Testis (tissue), 3 donors: ENCODE measurements around the gene SNX21. TPM values are rescaled to one million over a fixed set of nuclear protein-coding genes. Genes with fewer than 3 reads are reported as not detected.
A peak's percentile ranks its signal among the peaks of the same experiment; 100 is the strongest.

Experiments used
- DNase-seq: peaks from one replicate; pipeline ENCODE4 v3.0.0-alpha.2; 2019
- H3K27ac ChIP-seq, 2 donors: fragments of 200-600 bp; sonication (generic); one replicate each; pipeline ENCODE4 v1.5.1; 2019
- H3K27me3 ChIP-seq: fragments of 200-600 bp; sonication (generic); one replicate; pipeline ENCODE4 v1.5.1; 2019
- H3K36me3 ChIP-seq: fragments of 200-600 bp; sonication (generic); one replicate; pipeline ENCODE4 v1.5.1; 2017; ENCODE audit warnings: low read depth; ENCODE audit errors: missing control alignments
- H3K4me1 ChIP-seq: fragments of 200-600 bp; sonication (generic); one replicate; pipeline ENCODE4 v1.5.1; 2019
- H3K4me3 ChIP-seq, 2 donors: fragments of 200-600 bp; sonication (generic); one replicate each; pipeline ENCODE4 v1.5.1; 2017 to 2019
- H3K9me3 ChIP-seq: fragments of 200-600 bp; sonication (generic); one replicate; pipeline ENCODE4 v1.5.1; 2017
- POLR2A ChIP-seq: fragments of 450-650 bp; IDR thresholded peaks from one replicate; pipeline ENCODE4 v1.6.1; 2017; ENCODE audit warnings: antibody characterized with exemption, mild to moderate bottlenecking, moderate library complexity
- WGBS, 2 donors: methylation state at CpG; one replicate each; pipeline ENCODE4 v1.1.5; 2018; 5-methylcytosine and 5-hydroxymethylcytosine counted together
- intact Hi-C: fragments of 100-400 bp; cut with DNase I; formaldehyde crosslinking; loops from one replicate; pipeline ENCODE4 v1.15.1; 2023; ENCODE audit warnings: low total_unique reads
- polyA plus RNA-seq: library from polyadenylated mRNA; stranded (reverse); fragments of 350-450 nt; fragmentation: Illumina TruSeq; extraction: RNeasy Lipid Tissue Mini Kit (QIAGEN cat#74804); gene quantifications from one replicate; pipeline ENCODE4 v1.2.3, GENCODE V29; 2014; ENCODE audit warnings: low read depth, low replicate concordance; ENCODE audit not compliant: insufficient read depth
- total RNA-seq, 2 donors: library from RNA; depleted of rRNA; stranded (reverse); fragments of >200 nt; gene quantifications; one replicate each; pipeline ENCODE4 v1.2.3, GENCODE V29; 2016
- TF ChIP-seq, protein P1 (sequence below), 3 experiments: fragments of 450-650 bp in 2 of 3; fragments of 200-600 bp in 1 of 3; sonication (generic) in 1 of 3; IDR thresholded peaks; one replicate each; pipeline ENCODE4 v1.5.1; 2016 to 2019; ENCODE audit warnings: antibody characterized with exemption in 3 of 3, mild to moderate bottlenecking in 2 of 3, moderate library complexity in 1 of 3

Gene SNX21
- total and polyA plus RNA-seq, 3 donors from 2014 or later: 23.9 to 82.4 (median 77.9) TPM

- Histone ChIP-seq H3K27me3 (no peaks in the 10 kb centered on the region), H3K9me3 (no peaks in the 10 kb centered on the region), H3K4me1 (peaks cover 11% of the 10 kb centered on the region), H3K27ac (no peak overlapping the region), H3K4me3 (peak overlapping the region; percentile 56 to 57), H3K36me3 (no peaks in the 10 kb centered on the region)
- TF ChIP-seq, protein P1, sequence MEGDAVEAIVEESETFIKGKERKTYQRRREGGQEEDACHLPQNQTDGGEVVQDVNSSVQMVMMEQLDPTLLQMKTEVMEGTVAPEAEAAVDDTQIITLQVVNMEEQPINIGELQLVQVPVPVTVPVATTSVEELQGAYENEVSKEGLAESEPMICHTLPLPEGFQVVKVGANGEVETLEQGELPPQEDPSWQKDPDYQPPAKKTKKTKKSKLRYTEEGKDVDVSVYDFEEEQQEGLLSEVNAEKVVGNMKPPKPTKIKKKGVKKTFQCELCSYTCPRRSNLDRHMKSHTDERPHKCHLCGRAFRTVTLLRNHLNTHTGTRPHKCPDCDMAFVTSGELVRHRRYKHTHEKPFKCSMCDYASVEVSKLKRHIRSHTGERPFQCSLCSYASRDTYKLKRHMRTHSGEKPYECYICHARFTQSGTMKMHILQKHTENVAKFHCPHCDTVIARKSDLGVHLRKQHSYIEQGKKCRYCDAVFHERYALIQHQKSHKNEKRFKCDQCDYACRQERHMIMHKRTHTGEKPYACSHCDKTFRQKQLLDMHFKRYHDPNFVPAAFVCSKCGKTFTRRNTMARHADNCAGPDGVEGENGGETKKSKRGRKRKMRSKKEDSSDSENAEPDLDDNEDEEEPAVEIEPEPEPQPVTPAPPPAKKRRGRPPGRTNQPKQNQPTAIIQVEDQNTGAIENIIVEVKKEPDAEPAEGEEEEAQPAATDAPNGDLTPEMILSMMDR (IDR thresholded peaks at IDR 0.05): no peak
- no peak for TF ChIP-seq POLR2A
- intact Hi-C loops: loop anchor here (10.0 kb wide), 1 partner anchor 152 kb away; no protein-coding TSS in a partner anchor
- 3 to 9% methylated on average over 11 of the region's 11 CpGs for WGBS, 2 donors
- DNase-seq: no peak
Measured at GRCh38 chr20:45813006-45813340, 20.6 kb upstream of the SNX21 start.

GRCh38 chr20:45813489-45813888 is 20.1 kb upstream of the SNX21 start:
- intact Hi-C loops: loop anchor here (10.0 kb wide), 1 partner anchor 151 kb away; no protein-coding TSS in a partner anchor
- Histone ChIP-seq H3K36me3 (no peaks in the 10 kb centered on the region), H3K4me3 (no peak overlapping the region), H3K27ac (no peak overlapping the region), H3K27me3 (no peaks in the 10 kb centered on the region), H3K9me3 (no peaks in the 10 kb centered on the region), H3K4me1 (peaks cover 17% of the 10 kb centered on the region)
- TF ChIP-seq POLR2A: no peak
- TF ChIP-seq, protein P1 (IDR thresholded peaks at IDR 0.05): no peak
- no peak for DNase-seq
- WGBS, 2 donors: 58 to 60% methylated on average over 7 of the region's 7 CpGs

GRCh38 chr20:45814314-45814713 is 19.3 kb upstream of the SNX21 start:
- intact Hi-C loops: loop anchor here (10.0 kb wide), 1 partner anchor 150 kb away; no protein-coding TSS in a partner anchor
- no peaks in the 10 kb centered on the region for H3K9me3 ChIP-seq

DNA sequence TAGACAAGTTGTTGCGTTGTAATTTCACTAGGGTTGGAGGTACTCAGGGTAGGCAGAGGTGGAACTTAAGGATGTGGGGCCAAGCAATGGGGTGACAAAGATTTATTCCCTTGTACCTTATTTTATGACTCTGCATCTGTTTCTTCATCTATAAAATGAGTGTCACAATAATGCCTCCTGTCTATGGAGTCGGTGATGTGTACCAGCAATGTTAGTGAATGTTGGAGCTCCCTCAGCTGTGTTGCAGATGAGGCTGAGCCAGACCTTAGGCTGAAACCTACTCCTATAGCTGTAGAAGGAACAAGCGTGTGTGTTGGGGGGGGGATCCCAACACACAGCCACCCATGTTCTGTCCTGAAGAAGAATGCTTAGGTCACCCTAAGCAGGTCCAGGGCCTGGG is 16.6 kb upstream of the SNX21 start:
- Histone ChIP-seq H3K4me3 (no peak overlapping the region), H3K27ac (no peak overlapping the region), H3K4me1 (peaks cover 19% of the 10 kb centered on the region), H3K9me3 (no peaks in the 10 kb centered on the region), H3K36me3 (no peaks in the 10 kb centered on the region), H3K27me3 (no peaks in the 10 kb centered on the region)
- 80 to 92% methylated on average over 3 of the region's 3 CpGs for WGBS, 2 donors
- DNase-seq: no peak
- intact Hi-C loops: loop anchor here (10.0 kb wide), 1 partner anchor 148 kb away; no protein-coding TSS in a partner anchor
- no peak for TF ChIP-seq POLR2A
- TF ChIP-seq, protein P1 (IDR thresholded peaks at IDR 0.05): no peak

More at GRCh38 chr20:45814314-45814713, 19.3 kb upstream of the SNX21 start:
- Histone ChIP-seq H3K4me1 (peaks cover 19% of the 10 kb centered on the region), H3K36me3 (no peaks in the 10 kb centered on the region), H3K27me3 (no peaks in the 10 kb centered on the region), H3K4me3 (no peak overlapping the region), H3K27ac (no peak overlapping the region)
- TF ChIP-seq, protein P1 (IDR thresholded peaks at IDR 0.05): no peak
- no peak for TF ChIP-seq POLR2A
- 76 to 86% methylated on average over 3 of the region's 3 CpGs for WGBS, 2 donors
- DNase-seq: no peak
